ENCODE results near the gene MAP6. TPM values are rescaled to one million over a fixed set of nuclear protein-coding genes. Genes with fewer than 3 reads are reported as not detected.

The MAP6 gene
- total RNA-seq, 1 donor from 2014 or later, result 313 TPM

- H3K27ac Mint-ChIP-seq (ENCODE audit: unreplicated experiment), result no peak overlapping the region
These were observed 9.0 kb downstream of the MAP6 start for GRCh38 chr11:75659836-75660235.

GRCh38 chr11:75656044-75656727, 12.7 kb downstream of the MAP6 start:
- H3K4me1 Mint-ChIP-seq (ENCODE audit: low read depth, unreplicated experiment), result peaks cover 40% of the 10 kb centered on the region
- H3K27ac Mint-ChIP-seq (ENCODE audit: unreplicated experiment), result peak overlapping the region; percentile 5
- H3K9me3 Mint-ChIP-seq (ENCODE audit: unreplicated experiment), result no peaks in the 10 kb centered on the region
- TF ChIP-seq, protein P1, sequence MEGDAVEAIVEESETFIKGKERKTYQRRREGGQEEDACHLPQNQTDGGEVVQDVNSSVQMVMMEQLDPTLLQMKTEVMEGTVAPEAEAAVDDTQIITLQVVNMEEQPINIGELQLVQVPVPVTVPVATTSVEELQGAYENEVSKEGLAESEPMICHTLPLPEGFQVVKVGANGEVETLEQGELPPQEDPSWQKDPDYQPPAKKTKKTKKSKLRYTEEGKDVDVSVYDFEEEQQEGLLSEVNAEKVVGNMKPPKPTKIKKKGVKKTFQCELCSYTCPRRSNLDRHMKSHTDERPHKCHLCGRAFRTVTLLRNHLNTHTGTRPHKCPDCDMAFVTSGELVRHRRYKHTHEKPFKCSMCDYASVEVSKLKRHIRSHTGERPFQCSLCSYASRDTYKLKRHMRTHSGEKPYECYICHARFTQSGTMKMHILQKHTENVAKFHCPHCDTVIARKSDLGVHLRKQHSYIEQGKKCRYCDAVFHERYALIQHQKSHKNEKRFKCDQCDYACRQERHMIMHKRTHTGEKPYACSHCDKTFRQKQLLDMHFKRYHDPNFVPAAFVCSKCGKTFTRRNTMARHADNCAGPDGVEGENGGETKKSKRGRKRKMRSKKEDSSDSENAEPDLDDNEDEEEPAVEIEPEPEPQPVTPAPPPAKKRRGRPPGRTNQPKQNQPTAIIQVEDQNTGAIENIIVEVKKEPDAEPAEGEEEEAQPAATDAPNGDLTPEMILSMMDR (IDR thresholded peaks at IDR 0.05; ENCODE audit: partially characterized antibody, unreplicated experiment), result no peak
- DNase-seq, result no peak
- H3K27me3 Mint-ChIP-seq (ENCODE audit: unreplicated experiment), result no peaks in the 10 kb centered on the region
- H3K4me3 Mint-ChIP-seq (ENCODE audit: unreplicated experiment), result no peak overlapping the region
- peaks cover 10% of the 10 kb centered on the region for H3K36me3 Mint-ChIP-seq (ENCODE audit: unreplicated experiment)

More at GRCh38 chr11:75659836-75660235, 9.0 kb downstream of the MAP6 start:
- peaks cover 45% of the 10 kb centered on the region for H3K4me1 Mint-ChIP-seq (ENCODE audit: low read depth, unreplicated experiment)
- no peaks in the 10 kb centered on the region for H3K27me3 Mint-ChIP-seq (ENCODE audit: unreplicated experiment)
- peaks cover 3% of the 10 kb centered on the region for H3K9me3 Mint-ChIP-seq (ENCODE audit: unreplicated experiment)
- H3K36me3 Mint-ChIP-seq (ENCODE audit: unreplicated experiment), result peaks cover 10% of the 10 kb centered on the region
- TF ChIP-seq, protein P1 (IDR thresholded peaks at IDR 0.05; ENCODE audit: partially characterized antibody, unreplicated experiment), result no peak
- no peak for DNase-seq
- no peak overlapping the region for H3K4me3 Mint-ChIP-seq (ENCODE audit: unreplicated experiment)

- no peak for DNase-seq
- TF ChIP-seq, protein P1 (IDR thresholded peaks at IDR 0.05; ENCODE audit: partially characterized antibody, unreplicated experiment), result no peak
- no peak overlapping the region for H3K4me3 Mint-ChIP-seq (ENCODE audit: unreplicated experiment)
- peak overlapping the region; percentile 80 for H3K27ac Mint-ChIP-seq (ENCODE audit: unreplicated experiment)
- H3K36me3 Mint-ChIP-seq (ENCODE audit: unreplicated experiment), result peaks cover 10% of the 10 kb centered on the region
- H3K27me3 Mint-ChIP-seq (ENCODE audit: unreplicated experiment), result no peaks in the 10 kb centered on the region
- peaks cover 41% of the 10 kb centered on the region for H3K4me1 Mint-ChIP-seq (ENCODE audit: low read depth, unreplicated experiment)
- H3K9me3 Mint-ChIP-seq (ENCODE audit: unreplicated experiment), result no peaks in the 10 kb centered on the region
These were observed 13.2 kb downstream of the MAP6 start for GRCh38 chr11:75655605-75656004.

- no peaks in the 10 kb centered on the region for H3K27me3 Mint-ChIP-seq (ENCODE audit: unreplicated experiment)
- H3K4me3 Mint-ChIP-seq (ENCODE audit: unreplicated experiment), result no peak overlapping the region
- no peak overlapping the region for H3K27ac Mint-ChIP-seq (ENCODE audit: unreplicated experiment)
- H3K9me3 Mint-ChIP-seq (ENCODE audit: unreplicated experiment), result no peaks in the 10 kb centered on the region
- DNase-seq, result no peak
- TF ChIP-seq, protein P1 (IDR thresholded peaks at IDR 0.05; ENCODE audit: partially characterized antibody, unreplicated experiment), result no peak
- H3K4me1 Mint-ChIP-seq (ENCODE audit: low read depth, unreplicated experiment), result peaks cover 34% of the 10 kb centered on the region
- peaks cover 10% of the 10 kb centered on the region for H3K36me3 Mint-ChIP-seq (ENCODE audit: unreplicated experiment)
These were observed 14.5 kb downstream of the MAP6 start for GRCh38 chr11:75654314-75654713.

GRCh38 chr11:75653532-75653931, 15.3 kb downstream of the MAP6 start:
- H3K27me3 Mint-ChIP-seq (ENCODE audit: unreplicated experiment), result no peaks in the 10 kb centered on the region
- TF ChIP-seq, protein P1 (IDR thresholded peaks at IDR 0.05; ENCODE audit: partially characterized antibody, unreplicated experiment), result no peak
- peaks cover 5% of the 10 kb centered on the region for H3K36me3 Mint-ChIP-seq (ENCODE audit: unreplicated experiment)
- H3K27ac Mint-ChIP-seq (ENCODE audit: unreplicated experiment), result no peak overlapping the region
- no peak for DNase-seq
- H3K4me1 Mint-ChIP-seq (ENCODE audit: low read depth, unreplicated experiment), result peaks cover 30% of the 10 kb centered on the region
- H3K9me3 Mint-ChIP-seq (ENCODE audit: unreplicated experiment), result peaks cover 2% of the 10 kb centered on the region
- H3K4me3 Mint-ChIP-seq (ENCODE audit: unreplicated experiment), result no peak overlapping the region
